ENCODE measurements around the gene CORO2B.

- TF ChIP-seq CTCF (conservative IDR thresholded peaks at IDR 0.05; ENCODE audit: low read depth, low read length) = peak; percentile 68
- TF ChIP-seq CEBPB (IDR thresholded peaks at IDR 0.05; ENCODE audit: low read depth, low read length) = no peak
- TF ChIP-seq ELK1 (IDR thresholded peaks at IDR 0.05; ENCODE audit: borderline replicate concordance, low read depth, low read length) = no peak
- peak; percentile 26; the same call in 1 of the 2 replicates for TF ChIP-seq POLR2A (IDR thresholded peaks at IDR 0.05; ENCODE audit: low read depth, low read length)
- peak; percentile 73 for TF ChIP-seq SMC3 (IDR thresholded peaks at IDR 0.05; ENCODE audit: low read depth, low read length)
- TF ChIP-seq CHD1 (IDR thresholded peaks at IDR 0.05; ENCODE audit: low read depth, low read length) = no peak
- TF ChIP-seq FOS (IDR thresholded peaks at IDR 0.05; ENCODE audit: low read depth, low read length) = no peak
- TF ChIP-seq MAFK (IDR thresholded peaks at IDR 0.05; ENCODE audit: low read depth, low read length) = no peak
Observed at GRCh38 chr15:68578175-68578979, 416 bp upstream of the CORO2B start.
